NK-92 treated with Interleukin-12 subunit alpha and Interleukin-12 subunit beta, amount 100 ng/mL, for 24 hours (cell line): ENCODE data around the gene ACTR3C.
"Not testable (repeated sequence)": the region's sequence is repeated elsewhere in the genome, so short reads cannot be mapped to it uniquely, and the experiment has no call there.

Experiments
- DNase-seq: peaks from one replicate; lab custom pipeline; 2025; lab: John Stamatoyannopoulos, UW

The ACTR3C gene

DNA sequence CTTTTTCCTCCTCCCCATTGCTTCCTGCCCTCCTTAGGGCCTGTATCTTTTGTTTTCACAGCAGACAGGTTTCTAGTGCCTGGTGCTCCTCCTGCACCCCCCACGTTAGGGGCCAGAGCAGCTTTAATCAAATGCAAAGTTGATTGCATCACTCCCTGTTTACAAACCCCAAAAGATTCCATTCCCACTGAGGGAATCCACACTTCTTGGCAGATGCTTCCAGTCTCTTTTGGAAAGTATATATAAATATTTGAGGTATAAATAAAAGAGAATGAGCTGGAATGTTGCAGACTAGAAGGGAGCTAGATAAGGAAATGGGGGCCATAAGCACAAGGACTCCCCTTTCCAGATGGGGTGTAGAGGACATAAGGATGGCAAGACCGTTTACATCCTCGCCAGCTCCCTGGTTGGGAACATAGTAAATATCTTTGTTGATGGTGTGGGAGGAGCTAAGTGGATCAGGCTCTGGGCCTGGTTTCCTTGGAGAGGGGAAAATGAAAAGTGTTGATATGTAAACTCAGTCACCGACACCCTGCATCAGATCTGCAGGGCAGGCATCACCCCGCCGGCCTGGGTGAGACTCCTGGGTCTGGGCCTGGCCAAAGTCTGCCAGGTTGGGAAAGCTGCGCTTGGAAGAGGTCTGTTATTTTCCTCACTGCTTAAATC is 11.9 kb upstream of the ACTR3C start:
- DNase-seq, result no peak

- DNase-seq, result no peak
These were observed 10.8 kb upstream of the ACTR3C start for GRCh38 chr7:150334108-150334507.

GRCh38 chr7:150333659-150334058 is 10.3 kb upstream of the ACTR3C start:
- no peak for DNase-seq

DNA sequence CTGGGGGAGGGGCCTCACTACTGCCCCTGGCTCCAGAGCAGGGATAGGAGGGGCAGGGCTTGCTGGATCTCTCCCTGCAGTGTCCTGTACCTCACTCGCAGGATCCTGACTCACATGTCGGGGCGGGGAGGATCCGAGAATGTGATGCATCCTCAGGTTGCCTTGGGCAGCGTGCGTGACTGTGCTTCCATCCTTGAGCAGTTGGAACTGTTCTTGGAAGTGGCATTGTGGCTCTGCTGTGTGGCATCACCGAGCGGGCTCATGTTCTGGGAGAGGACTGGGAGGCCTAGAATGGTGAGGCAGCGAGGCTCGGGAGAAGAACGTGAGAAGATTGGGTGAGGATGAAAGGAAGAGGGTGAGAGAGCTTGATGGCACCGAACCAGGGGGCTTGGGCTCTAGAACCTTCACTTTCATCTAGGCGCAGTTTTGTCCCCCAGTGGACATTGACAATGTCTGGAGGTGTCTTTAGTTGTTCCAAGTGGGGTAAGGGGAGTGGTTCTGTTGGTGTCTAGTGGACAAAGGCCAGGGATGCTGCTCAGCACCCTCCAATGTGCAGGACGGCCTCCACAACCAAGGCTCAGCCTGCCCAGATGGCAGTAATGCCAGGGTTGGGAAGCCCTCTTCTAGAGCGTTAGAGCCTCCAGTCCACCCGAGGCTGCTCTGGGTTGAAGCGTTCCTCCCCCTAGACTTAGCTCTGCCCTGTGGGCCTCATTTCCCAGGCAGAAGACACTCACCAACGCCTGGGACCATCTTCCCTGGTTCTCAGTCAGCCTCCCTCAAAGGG is 9.7 kb upstream of the ACTR3C start:
- DNase-seq, result no peak

DNA sequence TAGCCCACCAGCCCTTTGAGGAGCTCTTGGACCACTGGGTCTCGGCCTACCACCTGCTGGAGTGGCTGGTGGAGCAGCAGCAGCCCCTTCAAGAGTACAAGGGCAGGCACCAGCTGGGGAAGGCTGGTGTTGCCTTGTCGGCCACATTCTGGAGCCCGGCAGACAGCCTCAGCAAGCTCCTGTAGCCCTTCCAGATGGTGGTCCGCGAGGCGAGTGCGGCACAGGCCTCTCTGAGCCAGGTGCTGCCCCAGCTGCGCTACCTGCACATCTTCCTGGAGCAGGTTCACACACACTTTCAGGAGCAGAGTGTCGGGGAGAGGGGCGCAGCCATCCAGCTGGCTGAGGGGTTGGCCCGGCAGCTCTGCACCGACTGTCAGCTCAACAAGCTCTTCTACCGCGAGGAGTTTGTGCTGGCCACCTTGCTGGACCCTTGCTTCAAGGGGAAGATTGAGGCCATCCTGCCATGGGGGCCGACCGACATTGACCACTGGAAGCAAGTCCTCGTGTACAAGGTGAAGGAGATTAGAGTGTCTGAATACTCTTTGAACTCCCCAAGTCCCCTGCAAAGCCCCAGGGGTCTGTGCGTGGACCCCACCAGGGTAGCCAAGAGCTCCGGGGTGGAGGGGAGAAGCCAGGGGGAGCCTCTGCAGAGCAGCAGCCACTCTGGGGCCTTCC is 7.0 kb upstream of the ACTR3C start:
- DNase-seq, result no peak

DNA sequence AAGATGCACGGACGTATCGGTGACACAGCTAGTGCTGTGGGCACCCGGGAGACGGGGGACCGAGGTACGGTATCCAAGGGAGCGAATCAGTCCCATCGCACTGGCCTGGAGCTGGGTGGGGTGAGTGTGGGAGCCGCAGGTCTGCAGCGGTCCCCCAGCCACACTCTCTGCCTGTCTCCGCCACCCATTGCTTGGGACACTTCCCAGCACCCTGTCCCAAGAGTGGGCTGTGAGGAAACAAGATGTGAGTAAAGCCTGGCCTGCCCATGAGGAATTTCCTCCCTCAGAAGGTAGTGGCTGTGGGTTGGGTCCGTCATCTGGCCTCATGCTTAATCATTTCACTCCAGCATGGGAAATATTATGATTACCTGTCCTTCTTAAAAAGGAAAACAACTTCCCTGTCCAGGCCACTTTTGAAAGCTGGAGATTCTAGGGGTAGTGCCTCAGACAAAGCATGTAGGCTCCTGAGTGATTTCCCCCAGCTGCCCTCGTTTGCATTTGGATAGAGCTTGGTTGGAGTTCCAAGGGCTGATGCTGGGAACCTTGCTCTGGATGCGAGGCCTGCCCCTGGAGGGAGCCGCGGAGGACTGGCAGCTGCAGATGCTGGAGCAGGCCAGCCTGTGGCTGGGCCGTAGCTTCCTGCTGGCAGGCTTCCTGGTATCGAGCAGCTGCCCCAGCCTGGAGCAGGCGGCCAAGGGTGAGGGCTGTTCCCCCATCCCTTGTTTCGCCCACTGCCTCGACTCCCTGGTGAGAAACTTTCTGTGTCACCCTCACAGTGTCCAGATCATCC is 6.2 kb upstream of the ACTR3C start:
- no peak for DNase-seq

DNA sequence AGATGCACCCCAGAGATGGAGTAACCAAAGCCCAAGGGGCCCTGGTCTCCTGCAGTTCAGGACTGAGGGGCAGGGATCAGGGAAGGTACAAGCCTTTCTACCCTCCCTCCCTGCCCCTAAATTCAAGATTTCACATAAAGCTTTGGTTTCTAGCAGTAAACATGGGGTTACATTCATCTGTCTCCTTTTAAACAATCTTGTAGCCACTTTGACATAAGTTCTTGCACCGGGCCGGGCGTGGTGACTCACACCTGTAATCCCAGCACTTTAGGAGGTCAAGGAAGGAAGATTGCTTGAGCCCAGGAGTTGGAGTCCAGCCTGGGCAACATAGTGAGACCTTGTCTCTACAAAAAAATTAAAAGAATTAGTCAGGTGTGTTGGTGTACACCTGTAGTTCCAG is 4.0 kb upstream of the ACTR3C start:
- DNase-seq, result no peak

DNA sequence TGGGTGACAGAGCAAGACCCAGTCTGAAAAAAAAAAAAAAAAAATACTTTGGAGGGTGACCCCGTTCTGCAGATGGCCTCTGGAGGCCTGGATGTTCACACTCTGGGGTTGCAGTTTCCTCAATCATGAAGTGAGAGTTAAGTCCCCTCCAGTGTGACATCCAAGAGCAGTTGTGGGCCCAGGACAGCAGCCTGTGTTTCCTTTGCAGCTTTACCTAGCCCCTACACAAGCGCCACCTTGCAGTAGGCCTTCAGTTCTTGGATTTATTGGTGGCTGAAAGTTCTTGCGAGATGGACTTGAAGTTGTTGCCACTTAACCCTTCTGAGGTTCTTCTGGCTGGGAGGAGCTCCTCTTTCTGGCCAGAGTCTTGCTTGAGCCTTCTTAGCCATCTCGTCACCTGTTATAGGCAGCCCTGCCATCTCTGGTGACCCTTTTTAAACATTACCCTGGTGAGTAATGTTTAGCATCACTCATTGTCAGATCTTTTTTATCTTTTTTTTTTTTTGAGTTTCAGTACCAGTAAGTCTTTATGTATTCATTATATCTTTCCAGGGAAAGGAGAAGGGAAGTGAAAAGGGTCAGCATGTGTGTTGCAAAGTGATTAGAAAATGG is 3.4 kb upstream of the ACTR3C start:
- no peak for DNase-seq

DNA sequence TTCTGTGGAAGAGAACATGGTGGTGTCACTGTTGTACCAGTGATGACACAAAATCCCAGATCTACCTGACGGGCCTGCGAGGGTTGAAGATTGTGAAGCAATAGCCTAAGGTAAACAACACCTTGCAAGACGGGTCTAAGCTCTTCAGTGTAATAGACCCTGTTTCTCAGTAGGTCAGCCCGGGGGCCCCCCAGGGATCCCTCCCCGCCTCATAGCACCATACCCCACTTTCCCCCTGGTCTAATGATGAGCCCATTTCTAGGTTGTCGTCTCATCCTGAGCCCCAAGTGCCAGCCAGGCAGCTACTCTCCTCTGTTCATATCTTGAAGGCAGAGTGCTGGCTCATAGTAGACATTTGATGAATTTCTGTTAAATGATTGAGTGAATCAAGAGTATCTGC is 2.6 kb upstream of the ACTR3C start:
- no peak for DNase-seq

GRCh38 chr7:150325110-150325611 is 1.8 kb upstream of the ACTR3C start:
- DNase-seq, result no peak

GRCh38 chr7:150324373-150324961 is 1.1 kb upstream of the ACTR3C start:
- no peak for DNase-seq

DNA sequence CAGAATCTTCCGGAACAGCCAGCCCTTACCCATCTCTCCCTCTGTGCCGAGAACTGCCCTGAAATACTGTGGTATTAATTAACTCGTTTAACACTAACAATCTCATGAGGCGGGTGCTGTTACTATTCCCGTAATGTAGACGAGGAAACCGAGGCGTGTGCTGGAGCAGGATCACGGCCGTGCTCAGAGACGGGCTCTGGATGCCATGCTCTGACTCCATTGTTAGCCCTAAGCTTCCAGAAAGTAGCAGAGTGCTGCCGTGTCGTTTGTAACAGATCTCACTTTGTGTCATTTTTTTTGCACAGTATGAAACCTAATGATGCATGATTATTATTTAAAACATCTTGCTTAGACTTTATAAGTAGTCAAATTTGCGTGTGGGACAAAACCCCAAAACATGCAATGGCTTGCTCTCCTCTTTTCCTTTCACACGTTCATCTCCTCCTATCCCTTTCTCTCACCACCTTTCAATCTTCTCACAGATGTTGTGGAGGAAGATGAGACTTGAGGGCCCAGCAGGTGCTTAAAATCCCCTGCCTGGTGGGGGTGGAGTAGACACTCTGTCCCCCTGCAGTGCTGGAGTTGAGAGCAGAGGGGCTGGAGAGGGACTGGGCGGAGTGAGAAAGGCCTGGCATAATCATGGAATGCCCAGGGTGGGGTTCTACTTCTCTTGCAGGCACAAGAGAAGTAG is 482 bp upstream of the ACTR3C start:
- DNase-seq, result no peak

- no peak for DNase-seq
These were observed 1.1 kb downstream of the ACTR3C start for GRCh38 chr7:150322114-150322832.

DNA sequence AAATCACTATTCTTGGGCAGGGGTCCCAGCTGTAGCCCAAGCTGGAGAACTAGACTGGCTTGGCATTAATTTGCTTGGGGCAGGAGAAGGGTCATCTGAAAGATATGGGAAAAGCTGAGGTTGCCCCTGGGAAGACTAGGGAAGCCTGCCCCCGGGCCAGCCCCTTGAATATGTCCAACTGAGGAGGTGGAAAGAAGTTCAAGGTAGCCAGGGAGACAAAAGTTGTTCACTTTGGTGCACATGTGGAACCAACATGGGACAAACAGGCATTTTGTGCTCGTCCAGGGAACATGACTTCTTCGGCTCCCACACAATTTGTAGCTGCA is 1.6 kb downstream of the ACTR3C start:
- DNase-seq, result no peak

DNA sequence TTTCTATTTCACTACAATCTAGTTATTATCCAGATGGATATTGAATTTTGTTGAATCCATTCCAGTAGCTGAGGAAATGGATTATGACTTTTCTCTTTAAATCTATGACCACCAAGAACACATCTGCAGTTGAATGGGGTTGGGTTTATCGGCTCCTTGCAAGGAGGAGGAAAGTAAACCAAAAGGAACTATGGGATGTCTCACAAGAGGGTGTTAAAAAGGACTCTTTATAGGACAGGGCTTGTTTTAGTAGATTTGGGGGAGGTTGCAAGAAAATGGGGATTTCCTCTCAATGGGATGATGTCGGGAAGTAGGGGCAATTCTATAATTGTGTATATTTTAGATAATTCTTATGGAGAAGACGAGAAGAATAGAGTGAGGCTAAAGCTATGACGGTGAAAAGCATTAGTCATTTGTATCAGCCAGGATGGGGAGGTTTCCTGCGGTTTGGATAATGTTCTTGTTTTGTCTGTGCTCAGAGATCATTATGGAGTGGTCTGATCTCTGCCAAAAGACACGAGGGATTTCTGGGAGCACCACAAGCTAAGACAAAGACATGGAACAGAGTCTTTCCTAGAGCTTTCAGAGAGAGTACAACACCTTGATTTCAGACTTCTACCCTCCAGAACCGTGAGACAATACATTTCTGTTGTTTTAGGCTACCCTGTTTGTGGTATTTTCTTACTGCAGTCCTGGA is 5.4 kb downstream of the ACTR3C start:
- no peak for DNase-seq

DNA sequence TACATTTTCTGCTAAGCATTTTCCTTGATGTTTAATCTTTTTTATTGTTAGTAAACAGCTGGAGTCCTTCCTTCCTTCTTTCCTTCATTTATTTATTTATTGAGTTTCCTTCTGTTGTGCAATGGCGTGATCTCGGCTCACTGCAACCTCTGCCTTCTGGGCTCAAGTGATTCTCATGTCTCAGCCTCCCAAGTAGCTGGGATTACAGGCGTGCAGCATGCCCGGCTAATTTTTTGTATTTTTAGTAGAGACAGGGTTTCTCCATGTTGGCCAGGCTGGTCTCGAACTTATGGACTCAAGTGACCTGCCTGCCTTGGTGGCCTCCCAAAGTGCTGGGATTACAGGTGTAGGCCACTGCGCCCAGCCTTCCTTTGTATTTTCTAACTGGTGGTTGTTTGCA is 6.4 kb downstream of the ACTR3C start:
- DNase-seq, result not testable (repeated sequence)

DNA sequence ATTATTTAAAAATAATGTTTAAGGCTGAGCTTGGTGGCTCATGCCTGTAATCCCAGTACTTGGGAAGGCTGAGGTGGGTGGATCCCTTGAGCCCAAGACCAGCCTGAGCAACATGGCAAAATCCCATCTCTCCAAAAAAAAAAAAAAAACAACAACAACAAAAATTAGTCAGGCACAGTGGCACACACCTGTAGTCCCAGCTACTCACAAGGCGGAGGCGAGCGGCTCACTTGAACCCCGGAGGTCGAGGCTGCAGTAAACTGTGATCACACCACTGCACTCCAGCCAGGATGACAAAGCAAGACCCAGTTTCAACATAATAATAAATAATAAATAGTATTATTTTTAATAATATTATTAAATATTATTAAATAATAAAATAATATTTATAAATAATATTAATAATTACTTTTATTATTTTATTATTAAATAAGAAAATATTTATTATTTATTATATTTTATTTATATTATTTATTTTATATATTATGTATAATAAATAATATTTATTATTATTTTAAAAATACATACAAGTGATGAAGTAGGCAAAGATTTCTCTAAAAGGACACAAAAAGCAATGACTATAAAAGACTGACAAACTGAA is 8.6 kb downstream of the ACTR3C start:
- DNase-seq, result no peak

GRCh38 chr7:150313870-150314269 is 9.5 kb downstream of the ACTR3C start:
- no peak for DNase-seq

- DNase-seq, result no peak
These were observed 10.0 kb downstream of the ACTR3C start for GRCh38 chr7:150313367-150313809.
